Transverse colon (tissue), 4 donors: Measurements from ENCODE around the gene RAB11FIP5. TPM values are rescaled to one million over a fixed set of nuclear protein-coding genes. Genes with fewer than 3 reads are reported as not detected.

Source experiments
- DNase-seq: peaks from one replicate; pipeline ENCODE4 v3.0.0-alpha.2; 2019
- H3K27ac ChIP-seq, 4 donors: fragments of 200-600 bp; sonication (generic); 2 replicates each; pipeline ENCODE4 v1.5.1; 2016 to 2018; ENCODE audit warnings: inconsistent platforms in 4 of 4
- H3K27me3 ChIP-seq: fragments of 200-600 bp; sonication (generic); 2 replicates; pipeline ENCODE4 v1.5.1; 2017; ENCODE audit warnings: inconsistent platforms
- H3K36me3 ChIP-seq, 4 donors: fragments of 200-600 bp; sonication (generic); 2 replicates each; pipeline ENCODE4 v1.5.1; 2017 to 2019; ENCODE audit warnings: inconsistent platforms in 4 of 4
- H3K4me1 ChIP-seq, 4 donors: fragments of 200-600 bp; sonication (generic); 2 replicates each; pipeline ENCODE4 v1.5.1; 2017 to 2020; ENCODE audit warnings: inconsistent platforms in 4 of 4
- H3K4me3 ChIP-seq, 4 donors: fragments of 200-600 bp; sonication (generic); 1 replicate in 1 of 4; 2 replicates in 3 of 4; pipeline versions ENCODE4 v1.5.1 to v1.6.1; 2017 to 2019; ENCODE audit warnings: inconsistent platforms in 4 of 4
- H3K9me3 ChIP-seq, 2 donors: fragments of 200-600 bp; sonication (generic); 2 replicates each; pipeline ENCODE4 v1.5.1; 2017 to 2019; ENCODE audit warnings: inconsistent platforms in 2 of 2
- EP300 ChIP-seq: sonication (generic); formaldehyde crosslinking; IDR thresholded peaks from one replicate; pipeline ENCODE4 v1.6.1; 2017; ENCODE audit warnings: antibody characterized with exemption, low read depth
- POLR2A ChIP-seq: fragments of 450-650 bp; IDR thresholded peaks from one replicate; pipeline ENCODE4 v1.6.1; 2016; ENCODE audit warnings: antibody characterized with exemption, mild to moderate bottlenecking, moderate library complexity
- POLR2AphosphoS5 ChIP-seq, 3 donors: sonication (generic); formaldehyde crosslinking; IDR thresholded peaks; one replicate each; pipeline ENCODE4 v1.6.1; 2016; ENCODE audit warnings: antibody characterized with exemption in 3 of 3
- WGBS, 2 donors: methylation state at CpG; one replicate each; pipeline ENCODE4 v1.1.5; 2018; ENCODE audit warnings: low coverage in 1 of 2; 5-methylcytosine and 5-hydroxymethylcytosine counted together
- in situ Hi-C, 4 donors: fragments of 200-750 bp; cut with MboI; loops; one replicate each; pipeline versions ENCODE4 v1.15.0 to v1.15.1; 2017; ENCODE audit warnings: low sequenced_read_pairs in 3 of 4, low pct_ligation_motif_present in 1 of 4, low pct_unique_long_range_greater_than_20kb in 1 of 4
- intact Hi-C: fragments of 100-400 bp; cut with DNase I; formaldehyde crosslinking; loops from one replicate; pipeline ENCODE4 v1.15.1; 2023; ENCODE audit warnings: low total_unique reads
- total RNA-seq, 4 donors: library from RNA; depleted of rRNA; stranded (reverse); fragments of >200 nt; gene quantifications; one replicate each; pipeline ENCODE4 v1.1.0, GENCODE V29; 2016
- TF ChIP-seq, protein P1 (sequence below), 5 experiments: fragments of 200-600 bp in 3 of 5; fragments of 450-650 bp in 2 of 5; sonication (generic) in 3 of 5; IDR thresholded peaks; 1 replicate in 2 of 5; 2 replicates in 3 of 5; pipeline ENCODE4 v1.5.1; 2016 to 2017; ENCODE audit warnings: antibody characterized with exemption in 5 of 5, inconsistent platforms in 3 of 5, mild to moderate bottlenecking in 2 of 5, moderate library complexity in 1 of 5

Gene RAB11FIP5
- total RNA-seq, 4 donors from 2014 or later = 22.7 to 31.0 (median 26.9) TPM

DNA sequence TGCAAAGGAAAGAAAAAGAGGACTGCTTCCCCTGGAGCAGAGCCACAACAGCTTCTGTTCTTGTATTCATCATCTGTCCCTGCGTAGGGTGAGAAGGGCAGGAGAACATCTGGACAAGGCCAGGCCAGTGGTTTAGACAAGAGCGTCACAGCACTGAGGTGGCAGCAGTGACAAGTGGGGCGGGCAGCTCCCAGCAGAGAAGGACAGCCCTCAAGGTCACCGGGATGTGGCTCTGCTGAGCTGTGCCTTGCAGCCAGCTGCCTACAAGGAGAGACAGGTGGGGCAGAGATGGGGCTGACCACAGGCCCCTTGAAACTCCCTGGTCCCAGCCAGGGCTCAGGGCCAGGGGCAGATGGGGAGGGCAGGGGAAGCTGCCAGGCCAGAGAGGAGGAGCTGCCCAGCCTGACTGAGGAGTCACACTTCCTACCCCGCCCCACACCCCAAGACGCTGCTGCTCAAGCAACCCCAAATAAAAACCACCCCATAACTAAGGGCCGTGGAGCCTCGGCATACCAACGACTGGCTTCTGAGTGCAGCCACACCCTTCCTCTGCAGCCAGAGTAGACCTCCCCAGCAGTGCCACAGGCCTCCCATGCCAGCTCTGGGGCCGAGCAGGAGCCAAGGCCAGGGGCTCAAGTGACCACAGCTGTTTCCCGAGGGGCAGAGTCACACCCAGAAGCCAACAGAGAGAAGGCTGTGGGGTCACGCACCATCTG, 5.4 kb downstream of the RAB11FIP5 start:
- H3K27ac ChIP-seq = peak overlapping the region in 1 of 4 donors; percentile 43
- 67 to 80% methylated on average over 2 to 12 of the region's 12 CpGs for WGBS, 2 donors
- H3K9me3 ChIP-seq = no peaks in the 10 kb centered on the region
- no peaks in the 10 kb centered on the region for H3K36me3 ChIP-seq
- peaks cover 11 to 42% (median 26%) of the 10 kb centered on the region in 4 donors for H3K4me1 ChIP-seq
- no peak overlapping the region for H3K4me3 ChIP-seq
- intact Hi-C loops (no loop called here), in situ Hi-C loops (loop anchor here in 1 of 4 donors (10.0 kb wide), 1 partner anchor 47 kb away; no protein-coding TSS in a partner anchor)
- no peaks in the 10 kb centered on the region for H3K27me3 ChIP-seq
- TF ChIP-seq POLR2AphosphoS5 (IDR thresholded peaks at IDR 0.05) = no peak
- TF ChIP-seq, protein P1, sequence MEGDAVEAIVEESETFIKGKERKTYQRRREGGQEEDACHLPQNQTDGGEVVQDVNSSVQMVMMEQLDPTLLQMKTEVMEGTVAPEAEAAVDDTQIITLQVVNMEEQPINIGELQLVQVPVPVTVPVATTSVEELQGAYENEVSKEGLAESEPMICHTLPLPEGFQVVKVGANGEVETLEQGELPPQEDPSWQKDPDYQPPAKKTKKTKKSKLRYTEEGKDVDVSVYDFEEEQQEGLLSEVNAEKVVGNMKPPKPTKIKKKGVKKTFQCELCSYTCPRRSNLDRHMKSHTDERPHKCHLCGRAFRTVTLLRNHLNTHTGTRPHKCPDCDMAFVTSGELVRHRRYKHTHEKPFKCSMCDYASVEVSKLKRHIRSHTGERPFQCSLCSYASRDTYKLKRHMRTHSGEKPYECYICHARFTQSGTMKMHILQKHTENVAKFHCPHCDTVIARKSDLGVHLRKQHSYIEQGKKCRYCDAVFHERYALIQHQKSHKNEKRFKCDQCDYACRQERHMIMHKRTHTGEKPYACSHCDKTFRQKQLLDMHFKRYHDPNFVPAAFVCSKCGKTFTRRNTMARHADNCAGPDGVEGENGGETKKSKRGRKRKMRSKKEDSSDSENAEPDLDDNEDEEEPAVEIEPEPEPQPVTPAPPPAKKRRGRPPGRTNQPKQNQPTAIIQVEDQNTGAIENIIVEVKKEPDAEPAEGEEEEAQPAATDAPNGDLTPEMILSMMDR (IDR thresholded peaks at IDR 0.05) = no peak
- TF ChIP-seq EP300 = no peak
- TF ChIP-seq POLR2A = no peak
- DNase-seq = peak; percentile 41

DNA sequence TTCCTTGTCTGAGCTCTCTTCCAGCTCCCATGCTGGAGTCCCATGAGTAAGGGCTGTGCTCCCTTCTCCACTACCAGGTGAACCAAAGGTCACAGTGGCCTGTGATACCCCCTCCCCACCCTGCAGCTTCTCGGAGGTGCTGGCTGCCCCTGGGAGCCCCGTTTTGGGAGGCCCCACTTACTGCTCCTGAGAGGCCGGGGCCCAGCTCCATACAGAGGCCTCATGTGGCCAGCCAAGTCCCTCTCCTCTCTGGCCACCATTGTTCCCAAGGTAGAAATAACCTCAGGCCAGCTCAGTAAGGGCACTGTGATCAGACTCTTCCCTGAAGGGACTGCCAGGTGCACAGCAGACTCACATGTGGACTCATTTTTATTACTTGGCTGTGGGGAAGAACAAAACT, 6.0 kb downstream of the RAB11FIP5 start:
- TF ChIP-seq POLR2AphosphoS5 (IDR thresholded peaks at IDR 0.05) (no peak), EP300 (no peak), POLR2A (no peak)
- TF ChIP-seq, protein P1 (IDR thresholded peaks at IDR 0.05) = no peak
- Histone ChIP-seq H3K9me3 (no peaks in the 10 kb centered on the region), H3K27me3 (no peaks in the 10 kb centered on the region), H3K27ac (peak overlapping the region in 1 of 4 donors; percentile 43), H3K4me1 (peaks cover 11 to 41% (median 21%) of the 10 kb centered on the region in 4 donors), H3K4me3 (no peak overlapping the region), H3K36me3 (no peaks in the 10 kb centered on the region)
- DNase-seq = no peak
- WGBS, 2 donors = 65% methylated on average over 3 of the region's 3 CpGs; no CpG with 5 or more reads in 1 of the 2 donors
- in situ Hi-C loops = loop anchor here in 1 of 4 donors (10.0 kb wide), 1 partner anchor 48 kb away; no protein-coding TSS in a partner anchor
- intact Hi-C loops = no loop called here

DNA sequence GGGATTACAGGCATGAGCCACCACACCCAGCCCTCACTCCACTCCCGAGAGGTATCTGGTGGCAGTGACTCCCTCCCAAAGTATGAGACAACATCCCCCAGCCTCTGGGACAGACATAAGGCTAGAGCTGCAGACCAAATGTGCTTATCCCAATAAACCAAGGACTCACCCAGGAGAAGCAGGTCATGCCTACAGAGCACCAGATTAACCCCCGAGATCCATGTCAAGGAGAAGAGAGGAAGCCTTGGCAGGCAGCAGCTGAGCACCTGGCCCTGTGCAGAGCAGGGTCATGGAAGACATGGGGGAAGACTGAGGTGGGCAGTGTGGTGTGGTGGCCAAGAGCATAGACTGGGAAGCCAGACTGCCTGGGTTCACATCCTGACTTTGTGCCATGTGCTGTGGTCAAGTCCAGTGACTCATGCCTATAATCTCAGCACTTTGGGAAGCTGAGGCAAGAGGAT, 7.2 kb downstream of the RAB11FIP5 start:
- Histone ChIP-seq H3K36me3 (no peaks in the 10 kb centered on the region), H3K4me1 (peaks cover 3 to 28% (median 9%) of the 10 kb centered on the region in 4 donors), H3K9me3 (no peaks in the 10 kb centered on the region), H3K27ac (no peak overlapping the region), H3K4me3 (no peak overlapping the region), H3K27me3 (no peaks in the 10 kb centered on the region)
- TF ChIP-seq POLR2A (no peak), POLR2AphosphoS5 (IDR thresholded peaks at IDR 0.05) (no peak), EP300 (no peak)
- TF ChIP-seq, protein P1 (IDR thresholded peaks at IDR 0.05) = no peak
- WGBS, 2 donors = 91% methylated on average over 2 of the region's 2 CpGs; no CpG with 5 or more reads in 1 of the 2 donors
- intact Hi-C loops = no loop called here
- DNase-seq = no peak
- in situ Hi-C loops = loop anchor here in 1 of 4 donors (10.0 kb wide), 1 partner anchor 49 kb away; no protein-coding TSS in a partner anchor

DNA sequence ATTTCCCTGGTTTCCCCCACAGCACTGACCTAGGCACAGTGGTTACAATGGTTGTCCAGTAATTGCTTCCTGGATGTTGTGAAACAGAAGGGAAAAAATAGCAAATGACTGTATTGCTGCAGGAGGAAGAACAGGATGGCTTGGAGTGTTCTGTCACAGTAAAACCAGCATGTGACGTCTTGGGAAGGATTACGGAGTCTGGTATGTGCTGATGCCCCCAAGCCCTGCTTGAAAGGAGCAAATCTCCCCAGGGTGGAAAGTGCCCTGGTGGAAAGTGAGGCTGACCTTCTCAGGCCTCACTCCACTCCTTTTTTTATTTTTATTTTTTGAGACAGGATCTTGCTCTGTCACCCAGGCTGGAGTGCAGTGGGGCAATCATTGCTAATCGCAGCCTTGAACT, 7.8 kb downstream of the RAB11FIP5 start:
- intact Hi-C loops (no loop called here), in situ Hi-C loops (loop anchor here in 1 of 4 donors (10.0 kb wide), 1 partner anchor 50 kb away; no protein-coding TSS in a partner anchor)
- H3K27me3 ChIP-seq = no peaks in the 10 kb centered on the region
- TF ChIP-seq POLR2A (no peak), EP300 (no peak), POLR2AphosphoS5 (IDR thresholded peaks at IDR 0.05) (no peak)
- TF ChIP-seq, protein P1 (IDR thresholded peaks at IDR 0.05) = no peak
- 97 to 100% methylated on average over 1 to 3 of the region's 3 CpGs for WGBS, 2 donors
- peaks cover 2 to 25% (median 6%) of the 10 kb centered on the region in 4 donors for H3K4me1 ChIP-seq
- H3K36me3 ChIP-seq = no peaks in the 10 kb centered on the region
- no peak for DNase-seq
- no peak overlapping the region for H3K4me3 ChIP-seq
- H3K27ac ChIP-seq = no peak overlapping the region
- no peaks in the 10 kb centered on the region for H3K9me3 ChIP-seq
